ENCODE measurements around the gene CYLD.

CYLD gene

GRCh38 chr16:50778284-50779163, 36.6 kb downstream of the CYLD start:
- DNase-seq (ENCODE audit: low read depth in 1 of 2, low spot score in 1 of 2): no peak

- DNase-seq (ENCODE audit: low read depth in 1 of 2, low spot score in 1 of 2): no peak
These were observed 39.2 kb downstream of the CYLD start for GRCh38 chr16:50781043-50781442.

- DNase-seq (ENCODE audit: low read depth in 1 of 2, low spot score in 1 of 2): no peak
These were observed 39.6 kb downstream of the CYLD start for GRCh38 chr16:50781518-50781917.

GRCh38 chr16:50789757-50790156, 47.9 kb downstream of the CYLD start:
- DNase-seq (ENCODE audit: low read depth in 1 of 2, low spot score in 1 of 2): no peak

- no peak for DNase-seq (ENCODE audit: low read depth in 1 of 2, low spot score in 1 of 2)
These were observed 49.6 kb downstream of the CYLD start for GRCh38 chr16:50791522-50791921.

- no peak for DNase-seq (ENCODE audit: low read depth in 1 of 2, low spot score in 1 of 2)
These were observed 54.9 kb downstream of the CYLD start for GRCh38 chr16:50796829-50797228.

- DNase-seq (ENCODE audit: low read depth in 1 of 2, low spot score in 1 of 2): no peak
These were observed 55.6 kb downstream of the CYLD start for GRCh38 chr16:50797456-50797855.

- no peak for DNase-seq (ENCODE audit: low read depth in 1 of 2, low spot score in 1 of 2)
These were observed 58.2 kb downstream of the CYLD start for GRCh38 chr16:50800074-50800473.

GRCh38 chr16:50801036-50801435, 59.1 kb downstream of the CYLD start:
- DNase-seq (ENCODE audit: low read depth in 1 of 2, low spot score in 1 of 2): no peak

- no peak for DNase-seq (ENCODE audit: low read depth in 1 of 2, low spot score in 1 of 2)
These were observed 60.1 kb downstream of the CYLD start for GRCh38 chr16:50802000-50802399.

- DNase-seq (ENCODE audit: low read depth in 1 of 2, low spot score in 1 of 2): no peak
These were observed 61.1 kb downstream of the CYLD start for GRCh38 chr16:50802961-50803360.

- DNase-seq (ENCODE audit: low read depth in 1 of 2, low spot score in 1 of 2): no peak
These were observed 62.5 kb downstream of the CYLD start for GRCh38 chr16:50804290-50804907.

GRCh38 chr16:50806099-50807062, 64.5 kb downstream of the CYLD start:
- peak; percentile 73 to 84 for DNase-seq (ENCODE audit: low read depth in 1 of 2, low spot score in 1 of 2)

GRCh38 chr16:50808929-50809538, 67.1 kb downstream of the CYLD start:
- no peak for DNase-seq (ENCODE audit: low read depth in 1 of 2, low spot score in 1 of 2)

- DNase-seq (ENCODE audit: low read depth in 1 of 2, low spot score in 1 of 2): no peak
These were observed 67.7 kb downstream of the CYLD start for GRCh38 chr16:50809561-50809960.

GRCh38 chr16:50810241-50810965, 68.5 kb downstream of the CYLD start:
- no peak for DNase-seq (ENCODE audit: low read depth in 1 of 2, low spot score in 1 of 2)

- DNase-seq (ENCODE audit: low read depth in 1 of 2, low spot score in 1 of 2): no peak
These were observed 70.2 kb downstream of the CYLD start for GRCh38 chr16:50812046-50812445.

- no peak for DNase-seq (ENCODE audit: low read depth in 1 of 2, low spot score in 1 of 2)
These were observed 71.1 kb downstream of the CYLD start for GRCh38 chr16:50812876-50813466.

- DNase-seq (ENCODE audit: low read depth in 1 of 2, low spot score in 1 of 2): no peak
These were observed 72.2 kb downstream of the CYLD start for GRCh38 chr16:50814052-50814451.

GRCh38 chr16:50814541-50814940, 72.7 kb downstream of the CYLD start:
- DNase-seq (ENCODE audit: low read depth in 1 of 2, low spot score in 1 of 2): no peak
